ENCODE results near the gene GRIA4. TPM values are rescaled to one million over a fixed set of nuclear protein-coding genes. Genes with fewer than 3 reads are reported as not detected.

The GRIA4 gene
- total and polyA plus RNA-seq, 4 donors, result not detected

- Histone ChIP-seq H3K27me3 (ENCODE audit: control insufficient read depth in 4 of 4, insufficient read depth in 4 of 4, low read length in 3 of 4) (no peaks in the 10 kb centered on the region), H3K36me3 (ENCODE audit: control insufficient read depth in 4 of 4, insufficient read depth in 3 of 4, low read depth in 1 of 4, low read length in 3 of 4) (no peaks in the 10 kb centered on the region), H3K27ac (ENCODE audit: low read depth in 1 of 2, low read length in 2 of 2) (no peak overlapping the region), H3K4me3 (ENCODE audit: low read depth in 1 of 3, low read length in 3 of 3) (no peak overlapping the region), H3K4me1 (ENCODE audit: control insufficient read depth in 4 of 4, insufficient read depth in 4 of 4, low read length in 3 of 4) (no peaks in the 10 kb centered on the region), H3K9ac (ENCODE audit: low read depth in 1 of 2, low read length in 2 of 2) (no peak overlapping the region), H3K9me3 (ENCODE audit: control insufficient read depth in 4 of 4, low read length in 3 of 4) (no peaks in the 10 kb centered on the region)
- no peak for DNase-seq (ENCODE audit: low spot score)
- WGBS, result 33% methylated on average over 3 of the region's 3 CpGs
- TF ChIP-seq ATF3 (IDR thresholded peaks at IDR 0.05), result no peak
- TF ChIP-seq HNF4A (conservative IDR thresholded peaks at IDR 0.05), result no peak
- TF ChIP-seq SP1 (IDR thresholded peaks at IDR 0.05), result no peak
- TF ChIP-seq, protein P1, sequence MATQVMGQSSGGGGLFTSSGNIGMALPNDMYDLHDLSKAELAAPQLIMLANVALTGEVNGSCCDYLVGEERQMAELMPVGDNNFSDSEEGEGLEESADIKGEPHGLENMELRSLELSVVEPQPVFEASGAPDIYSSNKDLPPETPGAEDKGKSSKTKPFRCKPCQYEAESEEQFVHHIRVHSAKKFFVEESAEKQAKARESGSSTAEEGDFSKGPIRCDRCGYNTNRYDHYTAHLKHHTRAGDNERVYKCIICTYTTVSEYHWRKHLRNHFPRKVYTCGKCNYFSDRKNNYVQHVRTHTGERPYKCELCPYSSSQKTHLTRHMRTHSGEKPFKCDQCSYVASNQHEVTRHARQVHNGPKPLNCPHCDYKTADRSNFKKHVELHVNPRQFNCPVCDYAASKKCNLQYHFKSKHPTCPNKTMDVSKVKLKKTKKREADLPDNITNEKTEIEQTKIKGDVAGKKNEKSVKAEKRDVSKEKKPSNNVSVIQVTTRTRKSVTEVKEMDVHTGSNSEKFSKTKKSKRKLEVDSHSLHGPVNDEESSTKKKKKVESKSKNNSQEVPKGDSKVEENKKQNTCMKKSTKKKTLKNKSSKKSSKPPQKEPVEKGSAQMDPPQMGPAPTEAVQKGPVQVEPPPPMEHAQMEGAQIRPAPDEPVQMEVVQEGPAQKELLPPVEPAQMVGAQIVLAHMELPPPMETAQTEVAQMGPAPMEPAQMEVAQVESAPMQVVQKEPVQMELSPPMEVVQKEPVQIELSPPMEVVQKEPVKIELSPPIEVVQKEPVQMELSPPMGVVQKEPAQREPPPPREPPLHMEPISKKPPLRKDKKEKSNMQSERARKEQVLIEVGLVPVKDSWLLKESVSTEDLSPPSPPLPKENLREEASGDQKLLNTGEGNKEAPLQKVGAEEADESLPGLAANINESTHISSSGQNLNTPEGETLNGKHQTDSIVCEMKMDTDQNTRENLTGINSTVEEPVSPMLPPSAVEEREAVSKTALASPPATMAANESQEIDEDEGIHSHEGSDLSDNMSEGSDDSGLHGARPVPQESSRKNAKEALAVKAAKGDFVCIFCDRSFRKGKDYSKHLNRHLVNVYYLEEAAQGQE (IDR thresholded peaks at IDR 0.05), result no peak
- TF ChIP-seq JUND (IDR thresholded peaks at IDR 0.05), result no peak
- no peak for TF ChIP-seq RXRA (IDR thresholded peaks at IDR 0.05)
- TF ChIP-seq TAF1 (conservative IDR thresholded peaks at IDR 0.05), result no peak
- TF ChIP-seq FOXA1 (IDR thresholded peaks at IDR 0.05), result no peak
- no peak for TF ChIP-seq EGR1 (IDR thresholded peaks at IDR 0.05; ENCODE audit: low read depth in 2 of 2)
- TF ChIP-seq, protein P2, sequence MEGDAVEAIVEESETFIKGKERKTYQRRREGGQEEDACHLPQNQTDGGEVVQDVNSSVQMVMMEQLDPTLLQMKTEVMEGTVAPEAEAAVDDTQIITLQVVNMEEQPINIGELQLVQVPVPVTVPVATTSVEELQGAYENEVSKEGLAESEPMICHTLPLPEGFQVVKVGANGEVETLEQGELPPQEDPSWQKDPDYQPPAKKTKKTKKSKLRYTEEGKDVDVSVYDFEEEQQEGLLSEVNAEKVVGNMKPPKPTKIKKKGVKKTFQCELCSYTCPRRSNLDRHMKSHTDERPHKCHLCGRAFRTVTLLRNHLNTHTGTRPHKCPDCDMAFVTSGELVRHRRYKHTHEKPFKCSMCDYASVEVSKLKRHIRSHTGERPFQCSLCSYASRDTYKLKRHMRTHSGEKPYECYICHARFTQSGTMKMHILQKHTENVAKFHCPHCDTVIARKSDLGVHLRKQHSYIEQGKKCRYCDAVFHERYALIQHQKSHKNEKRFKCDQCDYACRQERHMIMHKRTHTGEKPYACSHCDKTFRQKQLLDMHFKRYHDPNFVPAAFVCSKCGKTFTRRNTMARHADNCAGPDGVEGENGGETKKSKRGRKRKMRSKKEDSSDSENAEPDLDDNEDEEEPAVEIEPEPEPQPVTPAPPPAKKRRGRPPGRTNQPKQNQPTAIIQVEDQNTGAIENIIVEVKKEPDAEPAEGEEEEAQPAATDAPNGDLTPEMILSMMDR (IDR thresholded peaks at IDR 0.05; ENCODE audit: low read depth, low read length, missing input control), result no peak
- no peak for TF ChIP-seq FOXA2 (IDR thresholded peaks at IDR 0.05)
- no peak for TF ChIP-seq RAD21 (IDR thresholded peaks at IDR 0.05)
- no peak for TF ChIP-seq YY1 (IDR thresholded peaks at IDR 0.05)
- TF ChIP-seq GABPA (IDR thresholded peaks at IDR 0.05 in 1 of 2, conservative IDR thresholded peaks at IDR 0.05 in 1 of 2), result no peak
- TF ChIP-seq ZBTB33 (IDR thresholded peaks at IDR 0.05), result no peak
- TF ChIP-seq, protein P3, sequence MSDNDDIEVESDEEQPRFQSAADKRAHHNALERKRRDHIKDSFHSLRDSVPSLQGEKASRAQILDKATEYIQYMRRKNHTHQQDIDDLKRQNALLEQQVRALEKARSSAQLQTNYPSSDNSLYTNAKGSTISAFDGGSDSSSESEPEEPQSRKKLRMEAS (IDR thresholded peaks at IDR 0.05), result no peak
- TF ChIP-seq NR2F2 (IDR thresholded peaks at IDR 0.05), result no peak
These were observed 274.6 kb downstream of the GRIA4 start for GRCh38 chr11:105884436-105884835.

- no peaks in the 10 kb centered on the region for H3K9me3 ChIP-seq (ENCODE audit: control insufficient read depth in 4 of 4, low read length in 3 of 4)
- H3K27me3 ChIP-seq (ENCODE audit: control insufficient read depth in 4 of 4, insufficient read depth in 4 of 4, low read length in 3 of 4), result no peaks in the 10 kb centered on the region
- H3K27ac ChIP-seq (ENCODE audit: low read depth in 1 of 2, low read length in 2 of 2), result no peak overlapping the region
- no peak overlapping the region for H3K4me3 ChIP-seq (ENCODE audit: low read depth in 1 of 3, low read length in 3 of 3)
- no peaks in the 10 kb centered on the region for H3K36me3 ChIP-seq (ENCODE audit: control insufficient read depth in 4 of 4, insufficient read depth in 3 of 4, low read depth in 1 of 4, low read length in 3 of 4)
- DNase-seq (ENCODE audit: low spot score), result no peak
- whole genome bisulfite sequencing, result 57% methylated on average over 2 of the region's 2 CpGs
- no peaks in the 10 kb centered on the region for H3K4me1 ChIP-seq (ENCODE audit: control insufficient read depth in 4 of 4, insufficient read depth in 4 of 4, low read length in 3 of 4)
- TF ChIP-seq RXRA (IDR thresholded peaks at IDR 0.05), result no peak
- no peak for TF ChIP-seq EGR1 (IDR thresholded peaks at IDR 0.05; ENCODE audit: low read depth in 2 of 2)
- TF ChIP-seq, protein P1 (IDR thresholded peaks at IDR 0.05), result no peak
- no peak for TF ChIP-seq NR2F2 (IDR thresholded peaks at IDR 0.05)
- no peak for TF ChIP-seq ZBTB33 (IDR thresholded peaks at IDR 0.05)
- H3K9ac ChIP-seq (ENCODE audit: low read depth in 1 of 2, low read length in 2 of 2), result no peak overlapping the region
These were observed 281.8 kb downstream of the GRIA4 start for GRCh38 chr11:105891685-105892084.

All from liver (tissue), 9 donors.